AG04449 (cell line): ENCODE data around the gene SEC11A.

Experiments used
- CTCF ChIA-PET: fragments of 350-600 bp; formaldehyde crosslinking; extraction: SDS; loops from one replicate; lab custom pipeline; 2021; ENCODE audit warnings: antibody characterized with exemption; lab: Yijun Ruan, JAX
- POLR2A ChIA-PET: fragments of 400-600, 350-600 bp; formaldehyde crosslinking; extraction: SDS; loops from one replicate; lab custom pipeline; 2020; ENCODE audit warnings: antibody characterized with exemption, inconsistent platforms; lab: Yijun Ruan, JAX
- DNase-seq: peaks from one replicate; pipeline ENCODE4 v3.0.0-alpha.2; 2010; ENCODE audit warnings: low read depth, low spot score
- H3K4me3 ChIP-seq: 2 replicates; pipeline ENCODE4 v1.5.1; 2011; ENCODE audit warnings: low read depth, mild to moderate bottlenecking, control low read depth, low read length
- TF ChIP-seq, protein P1 (sequence below): IDR thresholded peaks from one replicate; pipeline ENCODE4 v1.5.1; 2011; ENCODE audit warnings: mild to moderate bottlenecking, moderate library complexity, low read length, control low read depth, inconsistent platforms; ENCODE audit not compliant: insufficient read depth; ENCODE audit errors: missing control alignments

SEC11A gene

DNA sequence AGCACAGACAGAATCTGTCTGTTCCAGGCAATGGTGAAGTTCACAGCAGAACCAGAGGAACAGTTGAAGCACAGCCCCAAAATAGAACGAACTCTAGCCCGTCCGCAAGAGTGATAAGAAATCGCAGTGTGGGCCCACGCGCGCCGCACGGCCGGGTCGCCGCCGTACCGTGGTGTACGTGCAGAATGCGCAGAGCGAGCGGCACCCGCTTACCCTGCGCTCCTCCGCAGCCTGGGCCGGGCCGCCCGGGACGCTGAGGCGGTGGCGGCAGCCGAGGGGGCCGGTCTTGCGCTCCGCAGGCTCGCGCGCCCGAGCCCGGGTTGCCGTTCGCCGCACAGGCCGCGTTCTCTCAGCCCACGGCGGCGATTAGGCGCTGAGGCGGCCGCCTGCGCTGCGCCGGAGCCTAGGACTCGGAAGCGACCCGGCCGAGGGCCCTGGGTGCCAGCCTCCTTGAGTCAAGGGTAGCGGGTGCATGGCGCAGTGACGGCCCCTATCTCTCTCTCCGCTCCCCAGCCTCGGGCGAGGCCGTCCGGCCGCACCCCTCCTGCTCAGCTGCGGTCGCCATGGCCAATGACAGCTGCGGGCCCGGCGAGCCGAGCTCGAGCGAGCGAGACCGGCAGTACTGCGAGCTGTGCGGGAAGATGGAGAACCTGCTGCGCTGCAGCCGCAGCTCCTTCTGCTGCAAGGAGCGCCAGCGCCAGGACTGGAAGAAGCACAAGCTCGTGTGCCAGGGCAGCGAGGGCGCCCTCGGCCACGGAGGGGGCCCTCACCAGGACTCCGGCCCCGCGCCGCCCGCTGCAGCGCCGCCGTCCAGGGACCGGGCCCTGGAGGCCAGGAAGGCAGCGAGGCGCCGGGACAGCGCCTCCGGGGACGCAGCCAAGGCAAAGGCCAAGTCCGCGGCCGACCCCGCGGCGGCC is 82.4 kb downstream of the SEC11A start:
- ChIA-PET POLR2A (interaction anchor here (0.6 to 0.8 kb wide), 2 partner anchors 20 to 294 kb away, joined by 3 read pairs; partner anchors contain the start of gene WDR73), CTCF (interaction anchor here (0.9 kb wide), 1 partner anchor 321 kb away, joined by 3 read pairs; no protein-coding TSS in a partner anchor)
- DNase-seq, result no peak
- TF ChIP-seq, protein P1, sequence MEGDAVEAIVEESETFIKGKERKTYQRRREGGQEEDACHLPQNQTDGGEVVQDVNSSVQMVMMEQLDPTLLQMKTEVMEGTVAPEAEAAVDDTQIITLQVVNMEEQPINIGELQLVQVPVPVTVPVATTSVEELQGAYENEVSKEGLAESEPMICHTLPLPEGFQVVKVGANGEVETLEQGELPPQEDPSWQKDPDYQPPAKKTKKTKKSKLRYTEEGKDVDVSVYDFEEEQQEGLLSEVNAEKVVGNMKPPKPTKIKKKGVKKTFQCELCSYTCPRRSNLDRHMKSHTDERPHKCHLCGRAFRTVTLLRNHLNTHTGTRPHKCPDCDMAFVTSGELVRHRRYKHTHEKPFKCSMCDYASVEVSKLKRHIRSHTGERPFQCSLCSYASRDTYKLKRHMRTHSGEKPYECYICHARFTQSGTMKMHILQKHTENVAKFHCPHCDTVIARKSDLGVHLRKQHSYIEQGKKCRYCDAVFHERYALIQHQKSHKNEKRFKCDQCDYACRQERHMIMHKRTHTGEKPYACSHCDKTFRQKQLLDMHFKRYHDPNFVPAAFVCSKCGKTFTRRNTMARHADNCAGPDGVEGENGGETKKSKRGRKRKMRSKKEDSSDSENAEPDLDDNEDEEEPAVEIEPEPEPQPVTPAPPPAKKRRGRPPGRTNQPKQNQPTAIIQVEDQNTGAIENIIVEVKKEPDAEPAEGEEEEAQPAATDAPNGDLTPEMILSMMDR, result no peak
- H3K4me3 ChIP-seq, result peak overlapping the region; percentile 65

DNA sequence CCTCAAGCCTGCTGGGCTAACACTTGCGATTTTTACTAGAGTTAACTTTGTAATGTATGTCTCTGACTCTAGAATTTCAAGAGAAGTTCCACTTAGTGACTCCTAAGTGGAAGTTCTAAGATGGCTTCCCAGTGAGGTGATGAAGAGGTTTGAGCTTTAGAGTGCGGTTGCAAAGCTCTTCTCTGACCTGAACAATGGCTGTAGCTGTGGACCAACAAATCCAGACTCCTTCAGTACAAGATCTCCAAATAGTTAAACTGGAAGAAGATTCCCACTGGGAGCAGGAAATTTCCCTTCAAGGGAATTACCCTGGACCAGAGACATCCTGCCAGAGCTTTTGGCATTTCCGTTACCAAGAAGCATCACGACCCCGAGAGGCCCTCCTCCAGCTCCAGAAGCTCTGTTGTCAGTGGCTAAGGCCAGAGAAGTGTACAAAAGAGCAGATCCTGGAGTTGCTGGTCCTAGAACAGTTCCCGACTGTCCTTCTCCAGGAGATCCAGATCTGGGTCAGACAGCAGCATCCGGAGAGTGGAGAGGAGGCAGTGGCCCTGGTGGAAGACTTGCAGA is 84.2 kb downstream of the SEC11A start:
- POLR2A ChIA-PET, result interaction anchor here (0.6 to 1.0 kb wide), 2 partner anchors 85 to 318 kb away, joined by 3 to 4 read pairs; partner anchors contain the start of gene SEC11A
- peak overlapping the region; percentile 83 for H3K4me3 ChIP-seq
- CTCF ChIA-PET, result interaction anchor here (0.8 to 2.6 kb wide), 9 partner anchors 10 to 297 kb away, joined by 3 to 12 read pairs (median 3); no protein-coding TSS in a partner anchor
- TF ChIP-seq, protein P1, result no peak
- DNase-seq, result no peak

- CTCF ChIA-PET, result interaction anchor here (0.6 to 2.3 kb wide), 5 partner anchors 11 to 56 kb away, joined by 3 to 6 read pairs (median 3); no protein-coding TSS in a partner anchor
- TF ChIP-seq, protein P1, result no peak
- POLR2A ChIA-PET, result no interaction called here
Measured at GRCh38 chr15:84629033-84629432, 86.9 kb downstream of the SEC11A start.

DNA sequence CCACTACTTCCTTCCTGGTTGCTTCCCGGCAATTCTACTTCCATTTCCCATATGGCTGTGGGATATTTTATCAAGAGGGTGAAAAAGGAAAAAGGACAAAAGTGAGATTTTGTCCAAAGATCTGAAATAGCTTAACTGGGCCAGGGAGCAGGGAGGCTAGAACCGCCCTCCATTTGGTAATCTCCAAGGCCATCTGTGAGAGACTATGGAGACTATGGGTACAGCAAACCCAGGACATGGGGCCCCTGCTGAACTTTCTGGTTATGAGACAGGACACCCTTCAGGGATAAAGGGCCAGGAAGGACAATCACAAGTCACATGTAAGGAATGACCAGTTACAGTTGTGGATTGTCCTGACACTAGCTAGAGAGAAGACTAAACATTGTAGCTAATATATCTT is 90.8 kb downstream of the SEC11A start:
- TF ChIP-seq, protein P1, result no peak
- no peak overlapping the region for H3K4me3 ChIP-seq
- DNase-seq, result no peak
- POLR2A ChIA-PET, result no interaction called here
- CTCF ChIA-PET, result interaction anchor here (0.8 to 1.6 kb wide), 2 partner anchors 25 to 38 kb away, joined by 3 read pairs; no protein-coding TSS in a partner anchor

More at GRCh38 chr15:84629033-84629432, 86.9 kb downstream of the SEC11A start:
- no peak overlapping the region for H3K4me3 ChIP-seq
- no peak for DNase-seq

DNA sequence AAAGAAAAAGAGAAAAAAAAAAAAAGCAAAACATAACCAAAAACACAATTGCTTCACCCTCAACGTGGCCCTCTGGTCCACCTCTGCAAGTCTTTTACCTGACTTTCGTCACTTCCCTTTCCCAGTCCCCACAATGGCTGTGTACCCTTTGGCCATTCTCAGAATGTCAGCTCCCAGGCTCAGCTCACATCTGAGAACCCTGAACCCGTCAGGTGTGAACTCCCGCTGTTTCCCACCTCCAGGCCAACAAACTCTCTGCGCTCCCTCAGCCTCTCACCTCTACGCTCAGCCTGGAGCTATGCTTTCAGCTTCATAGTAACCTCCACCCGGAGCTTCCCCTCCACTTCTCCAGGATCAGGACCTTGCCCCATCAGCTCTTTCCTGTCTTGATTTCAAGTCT is 91.6 kb downstream of the SEC11A start:
- no peak overlapping the region for H3K4me3 ChIP-seq
- TF ChIP-seq, protein P1, result no peak
- no peak for DNase-seq
- ChIA-PET CTCF (no interaction called here), POLR2A (no interaction called here)

- H3K4me3 ChIP-seq, result no peak overlapping the region
- CTCF ChIA-PET, result interaction anchor here (0.8 to 2.2 kb wide), 3 partner anchors 21 to 33 kb away, joined by 4 to 7 read pairs (median 5); partner anchors contain the start of gene ZSCAN2
- POLR2A ChIA-PET, result no interaction called here
- DNase-seq, result no peak
- TF ChIP-seq, protein P1, result no peak
Measured at GRCh38 chr15:84621358-84621979, 94.5 kb downstream of the SEC11A start.
